OCI-LY1 (cell line): ENCODE measurements around the gene CTDSP2.

ENCODE experiments used
- H2AFZ ChIP-seq: fragments of 200-600 bp; sonication (generic), shearing (Covaris generic); 2 replicates; pipeline ENCODE4 v1.6.0; 2014; ENCODE audit warnings: antibody characterized with exemption, mild to moderate bottlenecking, low read length
- H3F3A ChIP-seq: fragments of 200-600 bp; sonication (generic), shearing (Covaris generic); 2 replicates; pipeline ENCODE4 v1.6.0; 2014; ENCODE audit warnings: mild to moderate bottlenecking, antibody characterized with exemption, low read length, moderate library complexity; ENCODE audit not compliant: insufficient read depth
- H3K27ac ChIP-seq: fragments of 200-600 bp; sonication (generic); 2 replicates; pipeline ENCODE4 v1.5.1; 2014; ENCODE audit warnings: low read length, mixed run types, mild to moderate bottlenecking, low read depth; ENCODE audit not compliant: poor library complexity, severe bottlenecking
- H3K27me3 ChIP-seq: fragments of 200-600 bp; sonication (generic); 2 replicates; pipeline ENCODE4 v1.6.0; 2014; ENCODE audit warnings: antibody characterized with exemption, mild to moderate bottlenecking, low read length, moderate library complexity; ENCODE audit not compliant: insufficient read depth
- H3K36me3 ChIP-seq: fragments of 200-600 bp; sonication (generic); 2 replicates; pipeline ENCODE4 v1.6.1; 2014; ENCODE audit warnings: mild to moderate bottlenecking, antibody characterized with exemption, low read length, moderate library complexity, mixed read lengths; ENCODE audit not compliant: insufficient read depth
- H3K4me1 ChIP-seq: fragments of 200-600 bp; sonication (generic); 2 replicates; pipeline ENCODE4 v1.5.1; 2014; ENCODE audit warnings: mild to moderate bottlenecking, low read length, moderate library complexity; ENCODE audit not compliant: insufficient read depth, severe bottlenecking
- H3K4me2 ChIP-seq: fragments of 200-600 bp; sonication (generic), shearing (Covaris generic); 2 replicates; pipeline ENCODE4 v1.6.1; 2014; ENCODE audit warnings: low read length
- H3K4me3 ChIP-seq: fragments of 200-600 bp; sonication (generic); 2 replicates; pipeline ENCODE4 v1.5.1; 2014; ENCODE audit warnings: low read length, low read depth, mild to moderate bottlenecking, mixed read lengths; ENCODE audit not compliant: poor library complexity, severe bottlenecking
- H3K79me2 ChIP-seq: fragments of 200-600 bp; shearing (Covaris generic); 2 replicates; pipeline ENCODE4 v1.6.1; 2016; ENCODE audit warnings: mixed run types, low read length, mixed read lengths; ENCODE audit not compliant: insufficient read depth
- H3K9ac ChIP-seq: fragments of 200-600 bp; sonication (generic), shearing (Covaris generic); 2 replicates; pipeline ENCODE4 v1.6.1; 2014; ENCODE audit warnings: mild to moderate bottlenecking, low read length, mixed read lengths
- H3K9me2 ChIP-seq: fragments of 200-600 bp; sonication (generic), shearing (Covaris generic); 2 replicates; pipeline ENCODE4 v1.6.1; 2014; ENCODE audit warnings: low read depth, mild to moderate bottlenecking, low read length, mixed read lengths
- H3K9me3 ChIP-seq: fragments of 200-600 bp; shearing (Covaris generic); 2 replicates; pipeline ENCODE4 v1.6.1; 2014; ENCODE audit warnings: low read length, mixed read lengths
- H4K20me1 ChIP-seq: fragments of 200-600 bp; sonication (generic), shearing (Covaris generic); 2 replicates; pipeline ENCODE4 v1.6.0; 2016; ENCODE audit warnings: mild to moderate bottlenecking, low read length; ENCODE audit not compliant: insufficient read depth
- EZH2 ChIP-seq: fragments of 200-600 bp; sonication (generic), shearing (Covaris generic); IDR thresholded peaks from 2 replicates; pipeline ENCODE4 v1.8.0; 2017; ENCODE audit warnings: borderline replicate concordance, mixed run types, mild to moderate bottlenecking, antibody characterized with exemption, low read length, moderate library complexity, mixed read lengths
- TF ChIP-seq, protein P1 (sequence below): fragments of 200-600 bp; sonication (generic), shearing (Covaris generic); IDR thresholded peaks from 2 replicates; pipeline ENCODE4 v1.5.1; 2017; ENCODE audit warnings: mild to moderate bottlenecking, antibody characterized with exemption, low read length, moderate library complexity, mixed read lengths

The CTDSP2 gene

DNA sequence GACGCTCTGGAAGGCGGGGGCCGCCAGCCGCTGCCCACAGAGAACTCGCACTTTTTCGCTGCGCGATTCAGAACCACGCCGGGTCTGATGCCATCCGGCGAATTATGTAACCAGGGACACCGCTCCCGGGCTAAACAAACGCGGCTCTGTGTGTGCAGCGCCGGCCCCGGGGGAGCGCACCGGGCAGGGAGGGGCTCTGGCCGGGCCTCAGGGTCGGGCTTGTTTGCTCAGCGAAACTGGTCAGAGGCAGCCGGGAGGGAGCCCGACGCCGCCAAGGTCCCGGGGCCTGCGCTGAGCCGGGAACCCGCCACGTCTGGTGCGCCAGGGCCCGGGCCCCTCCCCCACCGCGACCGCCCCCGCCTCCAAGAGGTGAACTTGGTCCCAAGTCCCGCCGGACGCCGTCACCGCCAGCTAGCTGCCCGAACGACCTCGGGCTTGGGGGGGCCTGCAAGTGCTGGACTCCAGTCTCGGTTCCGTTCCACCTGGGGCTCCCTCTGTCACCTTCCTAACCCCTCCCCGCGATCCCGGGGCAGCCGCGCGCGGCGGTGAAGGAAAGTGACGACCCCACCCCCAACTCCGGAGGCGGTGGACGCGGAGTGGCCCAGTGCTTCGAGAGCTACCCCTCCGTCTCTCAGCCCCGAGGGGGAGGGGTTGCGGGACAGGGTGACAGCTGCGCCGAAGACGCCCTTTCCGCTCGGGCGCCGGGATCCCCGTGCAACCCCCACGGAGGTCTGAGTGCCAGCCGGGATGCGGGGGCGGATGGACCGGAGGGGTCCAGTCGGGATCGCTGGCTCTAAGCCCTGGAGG is 848 bp downstream of the CTDSP2 start:
- H3K4me2 ChIP-seq = peak overlapping the region; percentile 81
- H3K9ac ChIP-seq = peak overlapping the region; percentile 71
- H3K27me3 ChIP-seq = no peaks in the 10 kb centered on the region; the same call in 1 of the 2 replicates
- no peaks in the 10 kb centered on the region for H3K36me3 ChIP-seq
- no peaks in the 10 kb centered on the region for H3K79me2 ChIP-seq
- TF ChIP-seq EZH2 = no peak
- TF ChIP-seq, protein P1, sequence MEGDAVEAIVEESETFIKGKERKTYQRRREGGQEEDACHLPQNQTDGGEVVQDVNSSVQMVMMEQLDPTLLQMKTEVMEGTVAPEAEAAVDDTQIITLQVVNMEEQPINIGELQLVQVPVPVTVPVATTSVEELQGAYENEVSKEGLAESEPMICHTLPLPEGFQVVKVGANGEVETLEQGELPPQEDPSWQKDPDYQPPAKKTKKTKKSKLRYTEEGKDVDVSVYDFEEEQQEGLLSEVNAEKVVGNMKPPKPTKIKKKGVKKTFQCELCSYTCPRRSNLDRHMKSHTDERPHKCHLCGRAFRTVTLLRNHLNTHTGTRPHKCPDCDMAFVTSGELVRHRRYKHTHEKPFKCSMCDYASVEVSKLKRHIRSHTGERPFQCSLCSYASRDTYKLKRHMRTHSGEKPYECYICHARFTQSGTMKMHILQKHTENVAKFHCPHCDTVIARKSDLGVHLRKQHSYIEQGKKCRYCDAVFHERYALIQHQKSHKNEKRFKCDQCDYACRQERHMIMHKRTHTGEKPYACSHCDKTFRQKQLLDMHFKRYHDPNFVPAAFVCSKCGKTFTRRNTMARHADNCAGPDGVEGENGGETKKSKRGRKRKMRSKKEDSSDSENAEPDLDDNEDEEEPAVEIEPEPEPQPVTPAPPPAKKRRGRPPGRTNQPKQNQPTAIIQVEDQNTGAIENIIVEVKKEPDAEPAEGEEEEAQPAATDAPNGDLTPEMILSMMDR = no peak
- no peak overlapping the region for H2AFZ ChIP-seq
- H3K9me2 ChIP-seq = no peaks in the 10 kb centered on the region
- H3K9me3 ChIP-seq = no peaks in the 10 kb centered on the region
- H4K20me1 ChIP-seq = no peaks in the 10 kb centered on the region
- peaks cover 26% of the 10 kb centered on the region for H3K4me1 ChIP-seq
- H3F3A ChIP-seq = no peaks in the 10 kb centered on the region
- no peak overlapping the region for H3K27ac ChIP-seq
- peak overlapping the region; percentile 82 for H3K4me3 ChIP-seq

DNA sequence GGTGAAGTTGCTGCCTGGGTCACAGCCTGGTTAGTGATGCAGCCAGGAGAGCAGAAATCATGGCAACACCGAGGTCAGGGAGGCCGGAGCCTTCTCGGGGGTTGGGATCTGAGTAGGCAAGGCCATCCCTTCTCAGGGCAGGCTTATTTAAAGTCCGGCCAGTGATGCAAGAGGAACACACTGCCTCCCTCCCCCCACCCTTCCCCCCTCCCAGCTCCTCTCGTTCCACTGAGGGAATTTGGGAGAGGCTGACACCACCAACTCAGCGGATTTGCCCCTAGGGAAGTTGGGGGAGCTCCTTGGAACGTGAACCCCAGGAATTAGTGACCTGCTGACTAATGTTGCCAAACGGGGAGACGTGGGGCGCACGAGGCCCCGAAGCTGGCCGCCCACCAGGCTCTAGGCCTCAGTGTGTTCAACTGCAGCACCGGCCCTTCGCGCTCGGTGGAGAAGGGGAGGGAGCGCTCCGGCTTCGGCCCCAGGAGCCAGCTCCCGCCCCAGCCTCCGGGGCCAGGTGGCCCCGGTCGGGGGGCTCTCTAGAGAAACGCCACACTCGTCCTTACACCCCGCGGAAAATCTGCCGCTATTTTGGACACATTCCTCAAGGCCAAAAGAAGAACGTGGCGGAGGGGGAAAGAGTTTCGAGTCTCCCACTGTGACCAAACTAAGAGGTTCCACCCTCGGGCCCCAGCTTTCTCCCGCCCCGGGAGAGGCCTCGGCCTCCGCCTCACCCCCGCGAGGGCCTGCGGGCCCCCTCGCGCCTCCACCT is 1.6 kb downstream of the CTDSP2 start:
- no peaks in the 10 kb centered on the region for H3K79me2 ChIP-seq
- peak overlapping the region; percentile 81 for H3K4me2 ChIP-seq
- peaks cover 26% of the 10 kb centered on the region for H3K4me1 ChIP-seq
- H3K27me3 ChIP-seq = no peaks in the 10 kb centered on the region; the same call in 1 of the 2 replicates
- H4K20me1 ChIP-seq = no peaks in the 10 kb centered on the region
- TF ChIP-seq, protein P1 = no peak
- TF ChIP-seq EZH2 = no peak
- H3F3A ChIP-seq = no peaks in the 10 kb centered on the region
- H3K9ac ChIP-seq = peak overlapping the region; percentile 71
- H2AFZ ChIP-seq = no peak overlapping the region
- no peaks in the 10 kb centered on the region for H3K36me3 ChIP-seq
- no peaks in the 10 kb centered on the region for H3K9me3 ChIP-seq
- H3K9me2 ChIP-seq = no peaks in the 10 kb centered on the region
- H3K27ac ChIP-seq = no peak overlapping the region
- peak overlapping the region; percentile 82 for H3K4me3 ChIP-seq

DNA sequence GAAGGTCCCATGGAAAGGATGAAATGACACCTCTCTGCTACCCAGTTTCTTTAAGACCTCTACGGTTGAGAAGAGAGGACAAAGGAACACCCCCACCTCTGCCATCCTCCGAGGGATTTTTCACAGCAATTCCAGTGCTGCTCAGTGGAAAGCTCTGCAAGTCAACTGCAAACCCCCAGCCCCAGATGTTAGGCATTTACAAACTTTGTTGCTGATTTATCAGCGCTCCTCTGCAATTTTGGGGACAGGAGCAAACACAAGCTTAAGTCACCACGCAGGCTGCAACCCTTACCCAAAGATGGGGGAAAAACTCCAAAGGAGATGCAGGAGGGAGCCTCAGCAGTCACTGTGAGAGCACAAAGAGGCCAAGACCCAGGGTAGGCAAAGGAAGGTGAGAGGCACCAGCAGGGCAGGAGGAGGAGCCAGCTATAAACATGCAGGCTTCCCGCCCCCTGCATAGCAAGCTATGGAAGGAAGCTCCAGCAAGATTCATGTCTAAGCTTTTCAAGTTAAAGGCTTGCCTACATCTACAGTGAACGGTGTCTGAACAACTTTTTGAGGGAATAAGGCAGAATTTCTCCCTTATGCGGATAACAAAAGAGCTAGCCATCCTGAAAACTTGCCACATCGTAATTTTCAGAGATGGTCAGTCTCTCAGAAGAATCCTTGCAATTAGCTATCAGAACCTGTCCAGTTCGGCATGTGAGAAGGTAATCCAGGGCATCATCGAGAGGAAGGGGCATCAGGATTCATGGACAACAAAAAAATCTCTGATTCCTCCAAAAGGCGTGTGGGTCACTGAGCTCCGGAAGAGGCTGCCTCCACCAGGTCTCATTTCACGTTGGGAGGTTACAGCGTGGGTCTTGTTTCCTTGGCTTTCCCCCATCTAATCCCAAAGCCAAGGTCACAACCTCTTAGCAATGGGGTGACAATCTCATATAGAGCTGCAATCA is 3.9 kb downstream of the CTDSP2 start:
- Histone ChIP-seq H3K9me3 (no peaks in the 10 kb centered on the region), H3F3A (no peaks in the 10 kb centered on the region), H3K36me3 (no peaks in the 10 kb centered on the region), H3K9ac (no peak overlapping the region), H3K4me3 (no peak overlapping the region), H3K27ac (no peak overlapping the region), H2AFZ (no peak overlapping the region), H4K20me1 (no peaks in the 10 kb centered on the region), H3K9me2 (no peaks in the 10 kb centered on the region), H3K27me3 (no peaks in the 10 kb centered on the region), H3K4me1 (peaks cover 34% of the 10 kb centered on the region), H3K79me2 (no peaks in the 10 kb centered on the region), H3K4me2 (no peak overlapping the region)
- TF ChIP-seq EZH2 = no peak
- TF ChIP-seq, protein P1 = no peak
